Osteoblast (primary cell): ENCODE measurements around the gene ENDOV. TPM values are rescaled to one million over a fixed set of nuclear protein-coding genes. Genes with fewer than 3 reads are reported as not detected.

ENCODE experiments used
- DNase-seq: peaks from one replicate; pipeline ENCODE4 v3.0.0; 2011; ENCODE audit warnings: low spot score, mixed read lengths; ENCODE audit not compliant: insufficient read length; ENCODE audit errors: missing footprints
- H2AFZ ChIP-seq: 2 replicates; pipeline ENCODE4 v1.6.0; 2011; ENCODE audit warnings: mild to moderate bottlenecking, low read length
- H3K27ac ChIP-seq: 2 replicates; pipeline ENCODE4 v1.5.1; 2011; ENCODE audit warnings: mild to moderate bottlenecking, low read depth, low read length, moderate library complexity
- H3K27me3 ChIP-seq: 2 replicates; pipeline ENCODE4 v1.6.0; 2012; ENCODE audit warnings: mild to moderate bottlenecking, control low read depth, inconsistent platforms, low read length, moderate library complexity; ENCODE audit not compliant: insufficient read depth
- H3K36me3 ChIP-seq: 2 replicates; pipeline ENCODE4 v1.5.1; 2011; ENCODE audit warnings: mild to moderate bottlenecking, low read length, control low read depth, moderate library complexity; ENCODE audit not compliant: insufficient read depth
- H3K4me1 ChIP-seq: 2 replicates; pipeline ENCODE4 v1.5.1; 2011; ENCODE audit warnings: mild to moderate bottlenecking, low read length, control low read depth, moderate library complexity; ENCODE audit not compliant: insufficient read depth
- H3K4me2 ChIP-seq: 2 replicates; pipeline ENCODE4 v1.6.0; 2011; ENCODE audit warnings: mild to moderate bottlenecking, low read length; ENCODE audit not compliant: insufficient read depth
- H3K4me3 ChIP-seq: fragments of 200-600 bp; sonication (generic); 3 replicates; pipeline ENCODE4 v1.5.1; 2012; ENCODE audit warnings: mild to moderate bottlenecking, low read length, inconsistent platforms; ENCODE audit not compliant: insufficient read depth
- H3K79me2 ChIP-seq: 2 replicates; pipeline ENCODE4 v1.6.0; 2012; ENCODE audit warnings: mild to moderate bottlenecking, low read length, control low read depth, inconsistent platforms; ENCODE audit not compliant: insufficient read depth
- H3K9me3 ChIP-seq: 2 replicates; pipeline ENCODE4 v1.5.1; 2011; ENCODE audit warnings: low read depth, low read length, control low read depth
- H4K20me1 ChIP-seq: 2 replicates; pipeline ENCODE4 v1.6.0; 2012; ENCODE audit warnings: mild to moderate bottlenecking, low read length, control low read depth; ENCODE audit not compliant: insufficient read depth
- total RNA-seq: library from RNA; depleted of rRNA; stranded (reverse); fragments of >200 nt; gene quantifications from 2 replicates; pipeline ENCODE4 v1.2.3, GENCODE V29; 2012
- TF ChIP-seq, protein P1 (sequence below): IDR thresholded peaks from 2 replicates; pipeline ENCODE4 v1.5.1; 2011; ENCODE audit warnings: mild to moderate bottlenecking, low read depth, low read length, moderate library complexity; ENCODE audit errors: extremely low read depth

The ENDOV gene
- total RNA-seq, 1 donor: 19.5 TPM

DNA sequence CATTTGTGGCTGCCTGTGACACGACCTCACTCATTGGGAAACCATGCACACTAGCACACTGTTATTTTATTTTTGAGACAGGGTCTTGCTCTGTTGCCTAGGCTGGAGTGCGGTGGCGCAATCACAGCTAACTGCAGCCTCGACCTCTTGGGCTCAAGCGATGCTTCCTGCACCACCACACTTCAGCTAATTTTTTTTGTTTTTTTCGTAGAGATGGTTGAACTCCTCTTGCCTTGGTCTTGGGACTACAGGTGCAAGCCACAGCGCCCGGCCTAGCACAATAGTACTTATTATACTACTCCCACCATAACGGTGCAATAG is 64.2 kb downstream of the ENDOV start:
- H3K4me1 ChIP-seq: no peaks in the 10 kb centered on the region
- H4K20me1 ChIP-seq: no peaks in the 10 kb centered on the region
- no peaks in the 10 kb centered on the region for H3K79me2 ChIP-seq
- H3K36me3 ChIP-seq: no peaks in the 10 kb centered on the region
- H3K27me3 ChIP-seq: peaks cover 80% of the 10 kb centered on the region
- H2AFZ ChIP-seq: no peak overlapping the region
- TF ChIP-seq, protein P1, sequence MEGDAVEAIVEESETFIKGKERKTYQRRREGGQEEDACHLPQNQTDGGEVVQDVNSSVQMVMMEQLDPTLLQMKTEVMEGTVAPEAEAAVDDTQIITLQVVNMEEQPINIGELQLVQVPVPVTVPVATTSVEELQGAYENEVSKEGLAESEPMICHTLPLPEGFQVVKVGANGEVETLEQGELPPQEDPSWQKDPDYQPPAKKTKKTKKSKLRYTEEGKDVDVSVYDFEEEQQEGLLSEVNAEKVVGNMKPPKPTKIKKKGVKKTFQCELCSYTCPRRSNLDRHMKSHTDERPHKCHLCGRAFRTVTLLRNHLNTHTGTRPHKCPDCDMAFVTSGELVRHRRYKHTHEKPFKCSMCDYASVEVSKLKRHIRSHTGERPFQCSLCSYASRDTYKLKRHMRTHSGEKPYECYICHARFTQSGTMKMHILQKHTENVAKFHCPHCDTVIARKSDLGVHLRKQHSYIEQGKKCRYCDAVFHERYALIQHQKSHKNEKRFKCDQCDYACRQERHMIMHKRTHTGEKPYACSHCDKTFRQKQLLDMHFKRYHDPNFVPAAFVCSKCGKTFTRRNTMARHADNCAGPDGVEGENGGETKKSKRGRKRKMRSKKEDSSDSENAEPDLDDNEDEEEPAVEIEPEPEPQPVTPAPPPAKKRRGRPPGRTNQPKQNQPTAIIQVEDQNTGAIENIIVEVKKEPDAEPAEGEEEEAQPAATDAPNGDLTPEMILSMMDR: no peak
- H3K27ac ChIP-seq: no peak overlapping the region
- no peaks in the 10 kb centered on the region for H3K9me3 ChIP-seq
- no peak for DNase-seq
- H3K4me2 ChIP-seq: no peak overlapping the region
- no peak overlapping the region for H3K4me3 ChIP-seq

DNA sequence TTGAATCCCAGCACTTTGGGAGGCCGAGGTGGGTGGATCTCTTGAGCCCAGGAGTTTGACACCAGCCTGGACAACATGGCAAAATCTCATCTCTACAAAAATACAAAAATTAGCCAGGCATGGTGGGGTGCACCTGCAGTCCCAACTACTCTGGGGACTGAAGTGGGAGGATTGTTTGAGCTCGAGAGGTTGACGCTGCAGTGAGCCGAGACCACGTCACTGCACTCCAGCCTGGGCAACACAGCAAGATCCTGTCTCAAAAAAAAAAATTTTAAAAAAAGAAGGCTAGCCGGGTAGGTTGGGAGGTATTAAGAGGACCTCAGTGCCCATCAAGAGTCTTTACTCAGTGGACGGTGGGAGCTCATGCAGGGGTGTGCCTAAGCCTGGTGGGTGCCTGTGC is 65.3 kb downstream of the ENDOV start:
- Histone ChIP-seq H3K4me2 (no peak overlapping the region), H3K9me3 (no peaks in the 10 kb centered on the region), H4K20me1 (no peaks in the 10 kb centered on the region), H3K27me3 (peaks cover 71% of the 10 kb centered on the region), H2AFZ (no peak overlapping the region), H3K36me3 (no peaks in the 10 kb centered on the region), H3K4me1 (no peaks in the 10 kb centered on the region), H3K4me3 (no peak overlapping the region), H3K79me2 (no peaks in the 10 kb centered on the region), H3K27ac (no peak overlapping the region)
- DNase-seq: no peak
- TF ChIP-seq, protein P1: no peak

DNA sequence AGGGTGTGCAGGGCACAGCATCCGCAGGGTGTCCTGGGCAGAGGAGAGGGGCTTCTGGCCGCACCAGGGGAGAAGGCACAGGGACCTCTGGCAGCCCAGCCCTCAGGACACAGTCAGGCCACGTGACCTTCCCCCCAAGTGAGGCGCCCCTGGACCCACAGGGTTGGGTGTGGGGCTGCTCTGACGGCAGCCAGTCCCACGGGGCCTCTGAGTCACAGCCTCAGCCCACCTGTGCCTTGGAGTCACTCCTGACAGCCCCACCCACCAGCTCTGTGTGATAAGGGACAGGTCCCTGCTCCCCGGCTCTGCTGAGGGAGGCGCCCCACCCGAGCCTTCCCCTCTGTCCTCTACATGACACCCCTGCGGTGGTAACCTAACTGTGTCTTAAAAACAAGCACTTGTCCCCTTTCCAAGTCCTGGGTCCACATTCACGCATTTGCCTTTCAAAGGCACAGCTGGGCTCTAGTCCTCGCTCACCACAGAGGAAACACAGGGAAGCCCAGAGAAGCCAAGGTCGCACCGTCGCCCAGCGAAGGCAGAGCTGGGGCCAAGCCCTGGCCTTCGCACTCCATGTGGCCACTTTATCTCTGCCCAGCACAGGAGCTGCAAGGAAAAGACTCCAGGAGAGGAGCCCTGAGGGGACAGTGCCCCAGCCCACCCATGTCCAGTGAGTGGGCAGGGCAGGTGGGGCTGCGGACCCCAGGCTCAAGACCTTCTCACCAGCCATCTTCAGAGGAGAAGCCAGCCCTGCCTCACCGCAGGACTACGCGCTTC is 66.5 kb downstream of the ENDOV start:
- Histone ChIP-seq H3K4me2 (no peak overlapping the region), H3K4me3 (no peak overlapping the region), H3K4me1 (no peaks in the 10 kb centered on the region), H3K27me3 (peaks cover 73% of the 10 kb centered on the region), H4K20me1 (no peaks in the 10 kb centered on the region), H2AFZ (no peak overlapping the region), H3K79me2 (no peaks in the 10 kb centered on the region), H3K36me3 (no peaks in the 10 kb centered on the region), H3K9me3 (no peaks in the 10 kb centered on the region), H3K27ac (no peak overlapping the region)
- TF ChIP-seq, protein P1: no peak
- peak; percentile 76 for DNase-seq

DNA sequence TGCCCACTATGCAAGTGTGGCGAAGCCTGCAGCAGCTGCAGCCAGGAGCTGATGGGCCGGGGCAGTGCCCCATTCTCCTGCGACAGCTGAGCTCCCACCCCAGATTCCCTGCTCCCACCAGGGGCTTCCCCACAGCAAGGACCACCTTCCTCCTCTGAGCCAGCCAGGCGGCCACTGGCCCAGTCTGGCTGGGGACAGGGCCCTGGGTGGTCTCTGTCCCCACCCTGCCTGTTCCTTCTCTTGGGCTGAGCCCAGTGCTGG is 67.0 kb downstream of the ENDOV start:
- Histone ChIP-seq H2AFZ (no peak overlapping the region), H3K9me3 (no peaks in the 10 kb centered on the region), H3K4me3 (no peak overlapping the region), H3K4me1 (no peaks in the 10 kb centered on the region), H3K79me2 (no peaks in the 10 kb centered on the region), H3K27ac (no peak overlapping the region), H4K20me1 (no peaks in the 10 kb centered on the region), H3K4me2 (no peak overlapping the region), H3K27me3 (peaks cover 74% of the 10 kb centered on the region), H3K36me3 (no peaks in the 10 kb centered on the region)
- TF ChIP-seq, protein P1: no peak
- DNase-seq: no peak
